Stimulated activated CD8-positive, alpha-beta memory T cell treated with anti-CD3 and anti-CD28 coated beads, Interleukin-7, amount 100 ng/mL, for 1 hour (primary cell): ENCODE data around the gene LRRC7.

Source experiments
- DNase-seq, 2 donors: peaks; one replicate each; pipeline ENCODE4 v3.0.0-alpha.2; 2020; ENCODE audit warnings: low read depth in 2 of 2

Gene LRRC7

DNA sequence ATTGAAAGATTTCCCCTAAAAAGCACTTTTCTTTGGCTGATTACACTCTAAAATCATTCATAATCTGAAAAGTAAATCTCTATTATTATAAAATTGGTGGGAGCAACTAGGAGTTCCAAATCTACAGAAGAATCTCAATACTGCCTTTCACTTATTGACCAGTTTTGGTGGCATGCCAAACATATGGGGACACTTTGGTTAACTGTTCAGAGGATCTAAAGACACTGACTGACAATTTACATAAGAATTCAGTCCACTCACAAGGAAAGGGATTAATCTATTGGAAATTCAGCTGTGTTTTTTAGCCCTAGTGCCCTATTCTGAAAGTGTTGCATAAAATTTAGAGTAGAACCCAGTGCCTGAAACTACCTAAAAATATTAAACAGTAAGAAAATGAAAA lies 524.1 kb downstream of the LRRC7 start:
- DNase-seq = no peak

DNA sequence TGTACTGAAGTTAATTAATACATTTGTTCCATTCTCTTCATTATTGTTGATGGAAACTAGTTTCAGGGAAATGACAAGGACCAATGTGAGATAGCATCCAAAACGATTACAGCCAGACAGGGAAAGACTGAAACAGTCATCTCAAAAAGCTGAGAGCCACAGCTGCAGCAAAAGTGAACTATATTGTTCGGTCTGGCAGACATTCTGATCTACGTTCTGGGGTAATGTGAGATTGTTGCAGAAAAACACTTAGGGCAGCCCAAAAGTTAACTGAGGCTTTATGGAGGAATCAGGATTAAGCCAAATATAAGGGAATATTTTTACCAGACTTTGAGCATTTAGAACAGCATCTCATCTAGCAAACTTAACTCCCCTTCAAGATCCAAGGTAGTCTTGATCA lies 524.8 kb downstream of the LRRC7 start:
- DNase-seq = no peak

DNA sequence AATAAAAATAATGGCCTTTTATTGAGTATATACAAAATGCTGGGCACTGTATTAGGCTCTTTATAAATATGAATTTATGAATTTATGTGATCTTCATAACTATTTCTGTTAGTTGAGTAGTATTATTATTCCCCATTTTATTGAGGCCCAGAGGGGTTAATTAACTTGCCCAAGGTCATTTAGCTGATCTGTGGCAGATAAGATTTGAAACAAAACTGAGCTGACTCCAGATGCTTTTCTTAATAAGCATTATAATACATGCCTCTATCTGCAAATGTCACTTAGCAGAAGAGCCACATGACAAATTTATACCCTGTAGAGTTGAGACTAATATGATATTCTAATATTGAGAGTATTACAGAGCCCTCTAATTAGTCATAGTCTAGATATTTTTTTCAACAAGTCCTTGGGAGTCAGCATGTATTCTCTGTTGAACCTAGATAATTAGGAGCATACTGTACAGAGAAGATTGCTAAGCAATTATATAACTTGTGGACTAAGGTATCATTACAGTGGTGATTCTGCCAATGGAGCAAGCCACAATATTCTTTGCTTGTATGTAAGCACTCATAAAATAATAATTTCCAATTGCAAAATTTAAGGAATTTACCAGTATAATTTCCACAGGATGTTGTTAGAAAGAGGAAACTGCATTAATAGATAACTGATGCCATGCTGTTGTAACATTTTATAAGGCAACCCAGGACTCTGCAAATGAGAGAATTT lies 525.7 kb downstream of the LRRC7 start:
- no peak for DNase-seq

DNA sequence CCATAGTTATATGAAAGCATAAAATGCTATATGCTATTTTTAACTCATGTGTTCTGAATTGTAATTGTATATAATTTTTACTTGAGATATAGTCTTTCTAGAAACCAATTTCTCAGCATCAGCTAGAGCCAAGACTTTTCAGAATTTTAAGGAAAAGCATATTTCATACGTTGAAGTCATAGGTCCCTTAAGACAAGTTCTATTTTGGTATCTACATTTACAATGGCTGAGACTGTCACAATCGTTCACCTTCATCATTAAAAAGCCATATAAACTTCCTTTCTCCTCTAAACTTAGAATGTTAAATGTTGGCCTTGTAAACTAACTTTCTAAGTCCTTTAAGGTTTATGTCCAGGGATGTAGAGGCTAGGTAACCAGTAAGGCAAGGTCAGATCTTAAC lies 533.5 kb downstream of the LRRC7 start:
- DNase-seq = no peak

DNA sequence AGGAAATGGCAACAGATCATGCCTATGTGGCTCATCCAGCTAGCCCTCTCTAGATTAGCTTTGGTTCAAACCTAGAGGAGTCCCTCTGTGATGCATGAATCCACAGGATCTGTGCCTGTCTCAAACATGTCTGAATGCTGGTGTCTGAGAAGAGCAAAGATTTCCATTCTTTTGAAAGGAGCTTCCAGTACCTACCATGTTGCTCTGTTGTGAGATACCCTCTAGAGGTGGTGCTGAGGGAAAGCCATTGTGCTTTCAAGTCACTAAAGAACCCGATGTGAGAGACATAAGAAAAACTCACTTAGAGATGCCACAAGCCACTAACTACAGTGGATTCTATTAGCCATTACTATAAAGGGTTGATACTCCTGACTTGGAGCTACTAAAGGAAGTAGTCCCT lies 534.1 kb downstream of the LRRC7 start:
- no peak for DNase-seq

DNA sequence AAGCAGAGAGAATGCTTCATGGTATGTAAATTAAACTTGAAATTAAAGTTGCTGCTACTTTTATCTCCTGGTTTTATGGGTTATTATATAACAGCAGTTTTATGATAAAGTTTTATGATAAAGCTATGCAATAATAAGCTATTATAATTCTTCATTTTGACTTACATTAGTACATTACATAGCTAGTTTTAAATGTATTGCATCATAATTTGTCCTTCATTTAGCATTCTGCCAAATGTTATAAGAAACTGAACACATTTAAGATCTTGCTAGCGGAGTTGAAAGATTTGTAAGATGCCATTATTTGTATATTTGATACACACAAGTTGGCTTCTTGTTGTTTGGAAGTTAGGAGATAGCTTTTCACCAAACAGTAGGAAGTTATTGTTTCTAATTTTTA lies 536.0 kb downstream of the LRRC7 start:
- no peak for DNase-seq

DNA sequence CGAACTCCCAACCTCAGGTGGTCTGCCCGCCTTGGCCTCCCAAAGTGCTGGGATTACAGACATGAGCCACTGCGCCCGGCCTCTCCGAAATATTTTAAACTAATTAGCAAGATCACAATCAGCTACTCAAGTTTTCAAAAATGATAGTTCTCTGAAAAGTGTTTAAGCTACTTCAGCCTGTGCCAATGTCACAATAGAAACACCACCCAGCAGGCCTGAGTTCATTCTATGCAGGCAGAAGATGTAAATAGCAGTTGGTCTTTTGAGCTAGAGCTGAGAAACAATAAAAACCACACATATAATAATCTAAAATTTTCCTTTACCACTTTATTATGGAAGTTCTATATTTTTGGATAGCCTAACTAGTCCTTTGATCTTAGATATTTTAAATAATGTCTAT lies 541.5 kb downstream of the LRRC7 start:
- DNase-seq = no peak

DNA sequence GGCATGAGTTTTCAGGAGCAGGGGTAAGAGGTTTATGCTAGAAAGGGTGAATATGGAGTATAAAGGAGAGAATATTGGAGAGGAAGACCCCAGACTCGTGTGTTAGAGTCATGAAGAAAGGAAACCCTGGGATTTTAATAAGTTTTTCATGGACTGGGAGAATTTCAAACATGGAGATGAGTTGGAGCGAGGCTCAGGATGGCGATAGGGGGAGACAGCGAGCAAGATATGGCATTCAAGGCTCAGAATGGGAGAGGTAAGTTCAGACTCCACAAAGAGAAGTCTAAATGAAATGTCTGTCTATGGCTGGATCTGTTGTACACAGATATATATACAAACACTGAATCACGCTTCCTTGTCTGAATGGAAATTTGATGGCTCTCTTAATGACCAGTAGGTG lies 545.1 kb downstream of the LRRC7 start:
- DNase-seq = no peak

DNA sequence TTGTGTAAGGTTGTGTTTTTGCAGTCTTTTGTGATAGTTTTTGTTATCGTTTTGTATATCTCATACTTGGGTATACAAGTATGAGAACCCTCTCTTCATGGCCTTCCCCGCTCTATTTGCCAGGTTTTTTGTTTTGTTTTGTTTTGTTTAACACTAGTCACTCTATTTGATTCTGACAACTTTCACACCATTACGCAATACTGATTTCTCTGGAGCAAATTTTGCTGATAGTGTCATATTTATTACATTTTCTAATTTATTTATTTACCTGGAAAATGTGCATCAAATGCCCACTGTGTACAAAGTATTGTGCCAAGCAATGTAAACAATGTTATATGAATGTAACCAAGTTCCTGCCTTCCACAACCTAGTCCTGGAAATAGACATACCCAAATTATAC lies 547.6 kb downstream of the LRRC7 start:
- no peak for DNase-seq

DNA sequence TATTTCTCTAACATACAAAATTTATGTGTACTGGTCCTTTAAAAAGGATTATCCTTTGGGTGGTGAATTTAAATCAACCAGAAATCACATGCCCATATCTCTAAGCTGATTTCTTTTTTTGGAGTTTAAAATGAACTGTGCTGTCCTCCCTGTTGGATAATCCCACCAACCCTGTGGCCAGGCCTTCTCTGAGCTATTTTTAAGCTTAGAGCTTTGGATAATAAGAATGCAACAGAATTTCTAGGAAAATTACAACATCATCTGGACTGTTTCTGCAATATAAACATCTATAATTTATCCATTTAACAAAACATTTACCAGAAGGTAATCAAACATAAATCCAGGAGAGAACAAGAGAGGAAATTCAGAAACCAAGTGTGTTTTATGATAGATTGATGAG lies 549.3 kb downstream of the LRRC7 start:
- no peak for DNase-seq

DNA sequence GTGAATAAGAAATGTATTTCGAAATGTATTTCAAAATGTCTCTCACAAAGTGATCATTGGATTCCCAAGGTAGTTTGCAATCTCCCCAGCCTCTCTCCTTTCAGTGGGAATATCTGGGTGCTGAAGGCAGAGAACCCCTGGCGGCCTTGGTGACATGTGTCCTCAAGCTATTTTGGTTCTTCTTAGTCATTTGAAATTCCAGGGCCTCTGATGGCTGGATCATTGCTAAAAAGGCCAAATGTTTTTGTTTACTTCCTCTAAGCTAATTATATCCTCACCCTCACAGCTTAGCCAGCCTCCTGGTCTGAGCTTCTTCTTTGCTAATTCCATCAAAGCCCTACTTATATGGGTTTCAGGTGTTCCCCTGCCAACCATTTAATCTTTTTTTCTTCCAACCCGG lies 566.4 kb downstream of the LRRC7 start:
- no peak for DNase-seq

DNA sequence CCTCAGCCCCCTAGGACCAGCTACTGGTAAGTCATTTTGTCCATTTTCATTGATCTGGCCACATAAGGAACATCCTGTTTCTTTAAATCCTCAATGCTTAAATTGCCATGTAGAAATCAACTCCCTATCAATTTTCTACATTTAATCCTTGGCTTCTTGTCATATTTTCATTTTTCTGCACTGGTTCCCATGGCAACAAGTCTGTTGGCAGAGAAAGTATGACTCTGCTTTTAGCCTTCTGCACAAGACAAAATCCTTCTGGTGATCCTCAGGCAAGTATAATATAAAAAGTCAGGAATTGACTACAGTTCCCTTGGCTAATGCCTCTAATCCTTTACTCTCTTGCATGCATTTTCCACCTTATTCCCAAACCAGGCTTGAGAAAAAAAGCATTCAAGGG lies 572.6 kb downstream of the LRRC7 start:
- DNase-seq = no peak

DNA sequence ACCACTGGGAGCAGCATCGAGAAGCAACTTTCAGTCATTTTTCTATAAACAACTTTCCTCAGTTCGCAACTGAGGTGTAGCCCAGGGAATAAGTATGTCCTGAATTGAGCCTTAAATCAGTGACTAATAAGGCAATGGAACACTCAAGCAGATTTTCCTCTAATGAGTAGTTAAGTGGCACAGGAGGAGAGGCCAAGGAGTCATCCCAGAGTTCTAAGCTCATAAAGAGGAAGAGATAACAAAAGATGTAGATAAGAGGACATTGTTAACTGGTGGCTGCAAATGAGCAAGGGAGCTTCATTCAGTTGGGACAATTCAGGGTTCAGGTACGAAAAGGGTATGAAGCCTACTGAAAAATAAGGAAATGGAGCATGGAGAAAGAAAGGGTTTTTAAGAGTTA lies 573.2 kb downstream of the LRRC7 start:
- no peak for DNase-seq

DNA sequence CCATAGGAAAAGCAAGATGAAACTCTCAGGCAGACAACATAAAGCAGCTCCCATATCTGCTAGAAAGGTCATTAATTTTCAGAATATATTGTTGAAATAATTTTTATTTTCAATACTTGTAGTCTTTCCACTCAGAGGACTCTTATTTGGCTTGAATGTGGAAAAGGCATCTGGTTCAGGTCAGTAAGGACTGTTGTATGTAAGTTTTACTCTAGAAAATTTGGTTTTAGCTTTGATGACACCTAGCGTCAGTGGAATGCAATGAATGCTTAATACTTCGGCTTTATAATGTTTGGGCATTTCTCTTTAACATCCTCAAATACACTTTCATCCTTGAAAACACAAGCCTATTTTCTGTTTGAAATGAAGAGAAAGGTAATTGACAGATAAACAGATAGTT lies 574.4 kb downstream of the LRRC7 start:
- DNase-seq = no peak

DNA sequence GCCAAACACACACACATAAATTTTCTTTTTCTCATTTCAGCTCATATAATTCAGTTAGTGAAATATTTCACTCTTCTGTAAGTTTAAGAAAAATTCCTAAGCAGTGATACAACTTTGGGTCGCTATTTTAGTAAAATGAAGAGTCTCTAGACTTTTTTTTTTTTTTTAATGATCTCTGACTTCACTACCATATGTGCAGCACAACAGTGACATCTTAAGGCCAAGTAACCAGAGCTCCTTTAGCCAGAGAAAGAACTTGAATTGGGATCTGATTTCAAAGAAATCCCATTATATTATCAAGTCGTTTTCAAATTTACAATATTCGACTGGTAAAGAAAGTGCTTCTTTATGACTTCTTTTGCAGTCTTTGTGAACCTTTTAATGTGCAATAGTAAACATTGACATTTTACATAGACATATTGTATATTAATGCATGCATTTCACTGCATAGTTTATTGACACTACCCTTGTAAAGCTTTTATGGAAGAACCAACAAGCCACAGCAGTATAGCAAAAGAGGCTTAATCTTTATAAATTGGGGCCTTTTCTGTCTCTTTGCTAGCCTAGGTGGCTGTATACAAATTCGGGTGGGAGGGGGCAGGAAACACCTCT lies 575.4 kb downstream of the LRRC7 start:
- no peak for DNase-seq

DNA sequence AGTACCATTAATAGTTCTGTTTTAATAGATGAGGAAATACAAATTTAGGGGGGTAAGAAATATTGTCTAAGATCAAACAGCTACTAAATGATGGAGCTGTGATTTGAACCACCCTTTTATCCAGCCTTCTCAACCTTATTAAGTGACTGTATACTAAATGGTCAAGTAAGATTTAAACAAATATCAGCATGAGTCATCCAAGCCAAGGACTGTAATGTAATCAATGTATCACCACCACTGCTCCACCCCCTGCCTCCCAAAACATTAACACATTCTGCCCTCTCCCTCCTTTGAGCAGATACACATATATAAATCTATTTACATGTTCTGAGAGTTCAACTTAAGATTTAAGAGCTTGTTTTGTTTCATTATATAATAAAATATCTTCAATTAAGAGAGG lies 578.8 kb downstream of the LRRC7 start:
- DNase-seq = no peak

DNA sequence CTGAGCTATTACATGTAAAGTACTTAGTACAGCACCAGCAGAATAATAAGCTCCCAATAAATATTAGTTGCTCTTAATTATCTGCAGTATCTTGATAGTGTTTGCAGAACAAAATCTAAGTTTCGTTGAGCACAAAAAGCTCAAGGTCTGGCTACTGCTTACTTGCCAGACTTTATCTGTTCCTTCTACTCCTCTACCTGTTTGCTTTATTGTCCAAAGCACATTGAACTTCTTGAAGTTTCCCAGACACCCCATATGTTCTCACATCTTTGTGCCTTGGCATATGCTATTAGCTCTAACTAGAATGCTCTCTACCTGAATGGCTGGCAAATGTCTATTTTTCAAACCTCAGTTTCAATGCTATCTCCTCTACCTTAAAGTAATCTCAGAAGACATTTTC lies 582.7 kb downstream of the LRRC7 start:
- DNase-seq = no peak

DNA sequence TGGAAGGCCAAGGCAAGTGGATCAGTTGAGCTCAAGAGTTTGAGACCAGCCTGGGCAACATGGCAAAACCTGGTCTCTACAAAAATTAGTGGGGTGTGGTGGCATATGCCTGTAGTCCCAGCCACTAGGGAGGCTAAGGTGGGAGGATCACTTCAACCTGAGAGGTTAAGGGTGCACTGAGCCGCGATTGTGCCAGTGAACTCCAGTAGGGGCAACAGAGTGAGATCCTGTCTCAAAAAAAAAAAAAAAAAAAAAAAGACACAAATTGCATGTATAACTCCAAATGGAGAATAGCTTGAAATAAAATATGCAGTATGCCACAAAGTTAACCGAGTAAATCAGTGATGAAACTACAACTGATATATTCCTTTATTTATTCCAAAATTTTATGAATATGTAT lies 586.0 kb downstream of the LRRC7 start:
- no peak for DNase-seq

DNA sequence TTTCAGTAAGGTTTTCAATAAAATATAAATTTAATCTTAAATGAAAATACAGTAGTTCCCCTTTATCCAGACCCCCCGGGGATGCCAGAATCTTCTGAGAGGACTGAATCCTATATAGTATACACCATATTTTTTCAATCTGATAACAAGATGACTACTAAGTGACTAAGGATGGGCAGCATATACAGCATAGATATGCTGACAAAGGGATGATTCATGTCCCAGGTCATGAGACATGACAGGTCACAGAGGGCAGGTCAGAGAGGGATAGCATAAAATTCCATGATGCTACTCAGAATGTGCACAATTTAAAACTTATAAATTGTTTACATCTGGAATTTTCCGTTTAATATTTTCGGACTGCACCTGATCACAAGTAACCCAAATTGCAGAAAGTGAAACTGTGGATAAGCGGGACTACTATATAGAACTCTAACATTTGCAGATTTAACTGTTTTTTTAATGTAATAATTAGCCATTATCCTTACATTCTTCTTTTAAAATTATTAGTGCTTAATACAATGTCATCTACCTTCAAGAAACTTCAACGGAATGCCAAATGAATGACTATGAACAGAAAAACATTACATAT lies 588.9 kb downstream of the LRRC7 start:
- no peak for DNase-seq

DNA sequence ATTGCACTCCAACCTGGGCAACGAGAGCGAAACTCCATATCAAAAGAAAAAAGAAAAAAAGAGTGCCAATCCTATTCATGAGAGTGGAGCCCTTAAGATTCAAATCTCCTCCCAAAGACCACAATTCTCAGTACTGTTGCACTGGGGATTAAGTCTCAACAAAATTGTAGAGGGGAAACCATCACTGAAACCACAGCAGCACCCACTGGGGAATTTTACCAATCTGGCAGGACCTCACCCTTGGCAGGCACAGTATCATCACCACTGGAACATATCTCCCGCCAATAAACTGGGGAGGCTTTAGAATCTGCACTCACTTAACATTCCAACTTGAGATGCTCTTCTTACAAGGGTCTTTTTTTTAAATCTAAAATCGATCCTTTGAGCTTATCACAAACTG lies 596.6 kb downstream of the LRRC7 start:
- no peak for DNase-seq

DNA sequence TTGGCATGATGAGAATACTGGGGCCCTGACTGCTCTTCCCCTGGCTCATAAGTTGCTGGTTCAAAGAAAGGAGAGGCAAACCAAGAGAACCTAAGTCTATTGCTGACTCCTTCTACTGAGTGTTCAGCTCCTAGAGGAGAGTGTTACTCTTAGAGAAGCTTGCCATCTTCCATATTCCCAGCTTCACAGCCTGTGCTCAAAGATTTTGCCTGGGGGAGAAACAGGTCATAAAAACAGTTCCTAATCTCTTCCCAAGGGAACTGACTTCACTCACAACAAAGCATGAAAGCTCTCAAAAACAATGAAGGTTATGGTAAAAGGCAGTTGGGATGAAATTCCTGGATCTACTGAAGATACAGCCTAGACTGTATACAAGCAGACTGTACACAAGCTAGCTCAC lies 600.6 kb downstream of the LRRC7 start:
- DNase-seq = no peak

DNA sequence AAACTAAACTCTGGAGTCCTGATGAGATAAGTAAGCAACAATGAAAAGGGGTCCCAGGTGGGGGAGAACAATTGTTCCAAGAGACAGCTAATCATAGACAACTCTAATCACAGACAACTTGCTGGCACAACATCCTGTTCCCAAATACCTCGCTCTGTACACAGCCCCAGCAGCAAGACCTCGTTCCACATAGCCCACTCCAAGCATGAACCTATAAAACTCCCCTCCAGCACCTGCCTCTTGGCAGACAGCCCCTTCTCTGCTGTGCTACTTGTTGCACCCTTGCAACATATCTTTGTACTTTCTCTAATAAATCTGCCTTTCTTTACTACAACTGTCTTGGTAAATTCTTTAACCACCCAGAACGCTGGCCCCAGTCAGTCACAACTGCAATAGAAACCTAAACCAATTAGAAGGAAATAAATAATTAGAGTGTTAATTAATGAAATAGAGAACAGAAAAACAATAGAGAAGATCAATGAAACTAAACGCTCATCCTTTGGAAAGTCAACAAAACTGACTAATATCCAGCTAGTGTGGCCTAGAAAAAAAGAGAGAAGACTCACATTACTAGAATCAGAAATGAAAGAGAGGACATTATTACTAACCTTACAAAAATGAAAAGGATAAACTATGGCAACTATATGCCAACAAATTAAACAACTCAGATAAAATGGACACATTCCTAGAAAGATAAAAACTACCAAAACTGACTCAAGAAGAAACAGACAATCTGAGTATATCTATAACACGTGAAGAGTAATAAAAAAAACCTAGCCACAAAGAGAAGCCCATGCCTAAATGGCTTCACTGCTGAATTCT lies 601.5 kb downstream of the LRRC7 start:
- no peak for DNase-seq

DNA sequence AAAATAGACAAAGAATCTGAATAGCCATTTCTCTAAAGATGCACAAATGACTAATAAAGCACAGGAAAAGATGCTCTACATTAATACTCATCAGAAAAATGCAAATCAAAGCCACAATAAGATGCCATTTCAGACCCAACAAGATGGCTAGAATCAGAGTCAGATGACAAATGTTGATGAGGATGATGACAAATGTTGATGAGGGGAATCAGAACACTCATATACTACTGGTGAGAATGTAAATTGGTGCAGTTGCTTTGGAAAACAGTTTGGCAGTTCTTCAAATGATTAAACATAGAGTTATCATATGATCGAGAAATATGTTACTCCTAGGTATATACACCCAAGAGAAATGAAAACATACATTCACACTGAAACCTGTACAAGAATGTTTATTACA lies 603.8 kb downstream of the LRRC7 start:
- DNase-seq = no peak
